C4-2B (cell line): ENCODE data around the gene LEMD2.
A peak's percentile ranks its signal among the peaks of the same experiment; 100 is the strongest.

ENCODE experiments used
- H3K27ac ChIP-seq: fragments of 450-650 bp; 2 replicates; pipeline ENCODE4 v1.5.1; 2017
- CTCF ChIP-seq: fragments of 450-650 bp; conservative IDR thresholded peaks from 2 replicates; pipeline ENCODE4 v1.5.1; 2017; ENCODE audit warnings: mild to moderate bottlenecking
- ZFX ChIP-seq: fragments of 450-650 bp; IDR thresholded peaks from 2 replicates; pipeline ENCODE4 v1.6.1; 2017

The LEMD2 gene

GRCh38 chr6:33790379-33790778, 1.4 kb upstream of the LEMD2 start:
- H3K27ac ChIP-seq, result no peak overlapping the region

GRCh38 chr6:33789550-33789895, 593 bp upstream of the LEMD2 start:
- no peak overlapping the region; the same call in 1 of the 2 replicates for H3K27ac ChIP-seq
- TF ChIP-seq CTCF, result no peak
- TF ChIP-seq ZFX, result no peak

More at GRCh38 chr6:33790379-33790778, 1.4 kb upstream of the LEMD2 start:
- no peak for TF ChIP-seq CTCF
- no peak for TF ChIP-seq ZFX

DNA sequence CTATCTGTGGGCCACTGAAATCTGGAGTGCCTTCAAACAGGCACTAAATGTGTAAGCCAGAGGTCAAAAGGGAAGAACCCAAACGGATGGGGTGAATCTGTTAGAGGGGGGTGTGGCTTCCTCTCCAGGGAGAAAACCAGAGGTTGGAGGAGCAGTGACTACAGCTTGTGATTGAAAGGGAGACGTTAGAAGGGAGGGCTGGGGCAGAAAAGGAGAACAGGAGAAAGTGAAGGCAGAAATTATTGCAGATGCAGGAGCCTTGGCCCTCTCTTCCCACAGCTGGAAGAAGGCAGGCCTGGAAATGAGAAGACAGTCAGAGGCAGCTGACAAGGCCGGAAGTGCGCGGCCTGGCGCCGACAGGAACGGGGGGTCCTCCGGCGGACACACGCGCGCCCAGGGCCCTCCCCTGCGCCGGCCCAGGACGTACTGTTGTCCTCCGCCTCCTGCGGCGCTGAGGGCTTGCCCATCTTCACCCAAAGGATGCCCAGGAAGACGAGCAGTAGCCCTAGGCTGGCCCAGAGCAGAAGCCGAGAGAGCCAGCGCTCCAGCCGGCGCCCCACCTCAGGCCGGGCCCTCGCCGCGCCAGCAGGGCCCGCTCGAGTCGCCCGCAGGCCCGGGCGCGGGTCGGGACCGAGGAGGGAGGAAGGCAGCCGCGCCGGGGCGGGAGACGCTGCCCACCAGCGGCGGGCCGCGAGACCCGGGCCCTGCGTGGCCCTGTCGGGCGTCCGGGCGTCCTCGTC, 806 bp downstream of the LEMD2 start:
- H3K27ac ChIP-seq, result peak overlapping the region; percentile 95
- TF ChIP-seq CTCF, result no peak
- no peak for TF ChIP-seq ZFX

- TF ChIP-seq CTCF, result no peak
- TF ChIP-seq ZFX, result no peak
- H3K27ac ChIP-seq, result peak overlapping the region; percentile 95
These were observed 1.5 kb downstream of the LEMD2 start for GRCh38 chr6:33787346-33787953.

GRCh38 chr6:33786736-33787135, 2.2 kb downstream of the LEMD2 start:
- TF ChIP-seq CTCF, result no peak
- TF ChIP-seq ZFX, result no peak
- no peak overlapping the region for H3K27ac ChIP-seq

GRCh38 chr6:33785778-33786177, 3.2 kb downstream of the LEMD2 start:
- no peak overlapping the region for H3K27ac ChIP-seq
- TF ChIP-seq CTCF (no peak), ZFX (no peak)

GRCh38 chr6:33784787-33785186, 4.1 kb downstream of the LEMD2 start:
- H3K27ac ChIP-seq, result no peak overlapping the region

More at GRCh38 chr6:33784787-33785186, 4.1 kb downstream of the LEMD2 start:
- TF ChIP-seq ZFX (no peak), CTCF (no peak)
